ENCODE results near the gene CUL4A.

DNA sequence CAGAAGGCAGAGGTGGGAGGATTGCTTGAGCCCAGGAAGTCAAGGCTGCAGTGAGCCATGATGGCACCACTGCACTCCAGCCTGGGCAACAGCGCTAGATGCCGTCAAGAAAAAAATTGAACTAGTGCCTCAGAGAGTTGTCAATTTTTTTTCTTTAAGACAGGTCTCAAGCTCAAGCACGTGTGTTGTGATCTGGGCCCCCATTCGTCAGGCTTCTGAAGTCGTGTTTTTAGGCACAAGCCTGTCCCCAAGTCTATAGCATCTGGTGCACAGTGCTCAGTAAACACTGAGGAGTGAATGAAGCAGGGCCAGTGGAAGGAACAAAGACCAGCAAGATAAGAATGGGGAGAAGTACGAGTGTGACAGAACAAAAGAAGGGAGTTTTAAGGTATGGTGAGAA lies 63.9 kb downstream of the CUL4A start:
- TF ChIP-seq, protein P1, sequence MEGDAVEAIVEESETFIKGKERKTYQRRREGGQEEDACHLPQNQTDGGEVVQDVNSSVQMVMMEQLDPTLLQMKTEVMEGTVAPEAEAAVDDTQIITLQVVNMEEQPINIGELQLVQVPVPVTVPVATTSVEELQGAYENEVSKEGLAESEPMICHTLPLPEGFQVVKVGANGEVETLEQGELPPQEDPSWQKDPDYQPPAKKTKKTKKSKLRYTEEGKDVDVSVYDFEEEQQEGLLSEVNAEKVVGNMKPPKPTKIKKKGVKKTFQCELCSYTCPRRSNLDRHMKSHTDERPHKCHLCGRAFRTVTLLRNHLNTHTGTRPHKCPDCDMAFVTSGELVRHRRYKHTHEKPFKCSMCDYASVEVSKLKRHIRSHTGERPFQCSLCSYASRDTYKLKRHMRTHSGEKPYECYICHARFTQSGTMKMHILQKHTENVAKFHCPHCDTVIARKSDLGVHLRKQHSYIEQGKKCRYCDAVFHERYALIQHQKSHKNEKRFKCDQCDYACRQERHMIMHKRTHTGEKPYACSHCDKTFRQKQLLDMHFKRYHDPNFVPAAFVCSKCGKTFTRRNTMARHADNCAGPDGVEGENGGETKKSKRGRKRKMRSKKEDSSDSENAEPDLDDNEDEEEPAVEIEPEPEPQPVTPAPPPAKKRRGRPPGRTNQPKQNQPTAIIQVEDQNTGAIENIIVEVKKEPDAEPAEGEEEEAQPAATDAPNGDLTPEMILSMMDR (IDR thresholded peaks at IDR 0.05): no peak
- TF ChIP-seq POLR2AphosphoS5 (IDR thresholded peaks at IDR 0.05): no peak
- no peak for TF ChIP-seq EP300 (IDR thresholded peaks at IDR 0.05)

All from upper lobe of left lung (tissue), 4 donors.